ENCODE data around the gene TSC1. TPM values are rescaled to one million over a fixed set of nuclear protein-coding genes. Genes with fewer than 3 reads are reported as not detected.

The TSC1 gene
- total RNA-seq, 2 experiments from 2014 or later: 50.0 to 51.9 TPM

DNA sequence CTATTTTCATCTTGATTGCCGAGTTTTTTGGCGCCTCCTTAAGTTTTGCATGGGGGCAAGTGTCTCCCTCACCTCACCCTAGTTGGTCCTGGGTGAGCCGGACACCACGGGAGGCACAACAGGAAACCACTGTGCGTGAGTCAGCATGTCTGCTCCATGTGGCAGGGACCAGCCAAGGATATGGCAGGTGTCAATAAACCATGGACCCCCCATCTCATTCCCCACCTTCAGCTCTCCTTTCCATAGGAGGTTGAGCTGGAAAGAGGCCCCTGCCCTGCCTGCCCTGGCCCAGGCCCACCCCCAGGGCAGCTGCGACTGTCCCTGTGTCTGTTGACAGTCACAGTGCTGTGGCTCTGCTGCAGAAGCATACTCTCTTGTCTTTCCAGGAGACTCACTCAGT lies 62.6 kb downstream of the TSC1 start:
- TF ChIP-seq CTCF (IDR thresholded peaks at IDR 0.05): no peak
- H3K4me1 Mint-ChIP-seq (ENCODE audit: low read depth): peaks cover 13% of the 10 kb centered on the region
- H3K27me3 Mint-ChIP-seq: no peaks in the 10 kb centered on the region
- H3K27ac ChIP-seq (ENCODE audit: low read depth in 1 of 2, low read length in 2 of 2): no peak overlapping the region
- ATAC-seq (ENCODE audit: poor library complexity) (no peak), DNase-seq (no peak)
- ChIA-PET POLR2A (no interaction called here), CTCF (no interaction called here)
- H3K27ac Mint-ChIP-seq: no peak overlapping the region
- no peaks in the 10 kb centered on the region for H3K36me3 ChIP-seq (ENCODE audit: insufficient read depth, low read length)
- no peaks in the 10 kb centered on the region for H3K9me3 Mint-ChIP-seq
- no peak overlapping the region for H3K4me3 ChIP-seq (ENCODE audit: low read length)
- intact Hi-C loops (cut with DNase I, micrococcal nuclease): no loop called here
- H3K4me1 ChIP-seq (ENCODE audit: insufficient read depth, low read length): peaks cover 20% of the 10 kb centered on the region
- peaks cover 5% of the 10 kb centered on the region for H3K36me3 Mint-ChIP-seq (ENCODE audit: low read depth)
- peak overlapping the region; percentile 15 for H3K4me3 Mint-ChIP-seq
- H3K27me3 ChIP-seq (ENCODE audit: control insufficient read depth in 1 of 2, insufficient read depth in 2 of 2, low read length in 2 of 2): no peaks in the 10 kb centered on the region
- no peaks in the 10 kb centered on the region for H3K9me3 ChIP-seq (ENCODE audit: control insufficient read depth in 1 of 2, insufficient read depth in 1 of 2, low read length in 2 of 2)

DNA sequence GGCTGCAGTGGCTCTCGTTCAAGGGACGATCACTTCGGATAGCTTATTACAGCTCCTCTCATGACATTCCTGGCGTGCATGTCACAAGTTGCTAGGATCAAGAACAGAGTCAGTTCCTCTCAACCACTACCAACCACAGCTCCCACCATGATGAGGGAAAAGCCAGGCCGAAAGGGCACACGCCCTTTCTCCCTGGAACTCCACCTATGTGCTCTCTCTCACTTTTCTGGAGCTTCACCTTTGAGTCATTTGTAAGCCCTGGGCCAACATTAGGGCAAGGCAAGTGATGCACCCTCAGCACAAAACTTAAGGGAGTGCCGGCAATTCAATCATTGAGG lies 64.1 kb downstream of the TSC1 start:
- peaks cover 5% of the 10 kb centered on the region for H3K36me3 Mint-ChIP-seq (ENCODE audit: low read depth)
- ATAC-seq (ENCODE audit: poor library complexity): no peak
- no peak overlapping the region for H3K27ac ChIP-seq (ENCODE audit: low read depth in 1 of 2, low read length in 2 of 2)
- H3K9me3 ChIP-seq (ENCODE audit: control insufficient read depth in 1 of 2, insufficient read depth in 1 of 2, low read length in 2 of 2): no peaks in the 10 kb centered on the region
- no peak overlapping the region for H3K4me3 ChIP-seq (ENCODE audit: low read length)
- no peaks in the 10 kb centered on the region for H3K36me3 ChIP-seq (ENCODE audit: insufficient read depth, low read length)
- no peaks in the 10 kb centered on the region for H3K27me3 Mint-ChIP-seq
- H3K9me3 Mint-ChIP-seq: no peaks in the 10 kb centered on the region
- no peak for DNase-seq
- H3K27ac Mint-ChIP-seq: peak overlapping the region; percentile 59
- no peaks in the 10 kb centered on the region for H3K27me3 ChIP-seq (ENCODE audit: control insufficient read depth in 1 of 2, insufficient read depth in 2 of 2, low read length in 2 of 2)
- peak overlapping the region; percentile 70 for H3K4me3 Mint-ChIP-seq
- POLR2A ChIA-PET: no interaction called here
- CTCF ChIA-PET: interaction anchor here (1.8 kb wide), 1 partner anchor 22 kb away, joined by 7 read pairs; no protein-coding TSS in a partner anchor
- intact Hi-C loops (cut with DNase I, micrococcal nuclease): no loop called here
- peaks cover 20% of the 10 kb centered on the region for H3K4me1 ChIP-seq (ENCODE audit: insufficient read depth, low read length)
- TF ChIP-seq CTCF (IDR thresholded peaks at IDR 0.05): no peak
- H3K4me1 Mint-ChIP-seq (ENCODE audit: low read depth): peaks cover 13% of the 10 kb centered on the region

- H3K9me3 ChIP-seq (ENCODE audit: control insufficient read depth in 1 of 2, insufficient read depth in 1 of 2, low read length in 2 of 2): no peaks in the 10 kb centered on the region
- Mint-ChIP-seq H3K4me3 (peak overlapping the region; percentile 93), H3K9me3 (no peaks in the 10 kb centered on the region), H3K27me3 (no peaks in the 10 kb centered on the region), H3K4me1 (ENCODE audit: low read depth) (peaks cover 13% of the 10 kb centered on the region), H3K36me3 (ENCODE audit: low read depth) (peaks cover 5% of the 10 kb centered on the region), H3K27ac (peak overlapping the region; percentile 90)
- H3K27ac ChIP-seq (ENCODE audit: low read depth in 1 of 2, low read length in 2 of 2): no peak overlapping the region
- ChIA-PET POLR2A (interaction anchor here (1.4 kb wide), 1 partner anchor 29 kb away, joined by 3 read pairs; no protein-coding TSS in a partner anchor), CTCF (interaction anchor here (0.8 to 1.8 kb wide), 2 partner anchors 22 to 800 kb away, joined by 3 to 7 read pairs; partner anchors contain the start of gene MED27)
- intact Hi-C loops (cut with DNase I, micrococcal nuclease): loop anchor here in 1 of 2 experiments (2.0 to 5.0 kb wide), 3 partner anchors 65 to 209 kb away; partner anchors contain the start of genes GTF3C4, GTF3C5 and TSC1
- peaks cover 20% of the 10 kb centered on the region for H3K4me1 ChIP-seq (ENCODE audit: insufficient read depth, low read length)
- no peak overlapping the region for H3K4me3 ChIP-seq (ENCODE audit: low read length)
- no peaks in the 10 kb centered on the region for H3K27me3 ChIP-seq (ENCODE audit: control insufficient read depth in 1 of 2, insufficient read depth in 2 of 2, low read length in 2 of 2)
- H3K36me3 ChIP-seq (ENCODE audit: insufficient read depth, low read length): no peaks in the 10 kb centered on the region
- TF ChIP-seq CTCF (IDR thresholded peaks at IDR 0.05): no peak
- DNase-seq: peak in 1 of 14 experiments; percentile 13
- no peak for ATAC-seq (ENCODE audit: poor library complexity)
Measured at GRCh38 chr9:132879457-132880323, 64.7 kb downstream of the TSC1 start.

Measured in CD4-positive, alpha-beta T cell (primary cell).